Uterus (tissue), 2 donors: ENCODE measurements around the gene KRT71.

Experiments used
- POLR2A ChIP-seq, 2 donors: fragments of 450-650 bp; IDR thresholded peaks; one replicate each; pipeline ENCODE4 v1.6.1; 2016; ENCODE audit warnings: antibody characterized with exemption in 2 of 2, mild to moderate bottlenecking in 1 of 2, moderate library complexity in 1 of 2
- TF ChIP-seq, protein P1 (sequence below), 4 experiments: fragments of 200-600 bp in 2 of 4; fragments of 450-650 bp in 2 of 4; sonication (generic) in 2 of 4; IDR thresholded peaks; one replicate each; pipeline ENCODE4 v1.5.1; 2016 to 2019; ENCODE audit warnings: antibody characterized with exemption in 4 of 4, mild to moderate bottlenecking in 2 of 4, moderate library complexity in 1 of 4

DNA sequence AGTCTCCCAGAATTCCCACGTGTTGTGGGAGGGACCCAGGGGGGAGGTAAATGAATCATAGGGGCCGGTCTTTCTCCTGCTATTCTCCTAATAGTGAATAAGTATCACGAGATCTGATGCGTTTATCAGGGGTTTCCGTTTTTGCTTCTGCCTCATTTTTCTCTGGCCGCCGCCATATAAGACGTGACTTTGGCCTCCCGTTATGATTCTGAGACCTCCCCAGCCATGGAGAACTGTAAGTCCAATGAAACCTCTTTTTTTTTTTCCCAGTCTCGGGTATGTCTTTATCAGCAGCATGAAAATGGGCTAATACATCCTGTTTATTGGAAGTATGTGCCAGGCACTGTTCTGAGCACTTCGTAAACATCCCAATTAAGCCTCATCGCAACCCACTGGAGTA, 47.5 kb upstream of the KRT71 start:
- no peak for TF ChIP-seq POLR2A (IDR thresholded peaks at IDR 0.05)
- TF ChIP-seq, protein P1, sequence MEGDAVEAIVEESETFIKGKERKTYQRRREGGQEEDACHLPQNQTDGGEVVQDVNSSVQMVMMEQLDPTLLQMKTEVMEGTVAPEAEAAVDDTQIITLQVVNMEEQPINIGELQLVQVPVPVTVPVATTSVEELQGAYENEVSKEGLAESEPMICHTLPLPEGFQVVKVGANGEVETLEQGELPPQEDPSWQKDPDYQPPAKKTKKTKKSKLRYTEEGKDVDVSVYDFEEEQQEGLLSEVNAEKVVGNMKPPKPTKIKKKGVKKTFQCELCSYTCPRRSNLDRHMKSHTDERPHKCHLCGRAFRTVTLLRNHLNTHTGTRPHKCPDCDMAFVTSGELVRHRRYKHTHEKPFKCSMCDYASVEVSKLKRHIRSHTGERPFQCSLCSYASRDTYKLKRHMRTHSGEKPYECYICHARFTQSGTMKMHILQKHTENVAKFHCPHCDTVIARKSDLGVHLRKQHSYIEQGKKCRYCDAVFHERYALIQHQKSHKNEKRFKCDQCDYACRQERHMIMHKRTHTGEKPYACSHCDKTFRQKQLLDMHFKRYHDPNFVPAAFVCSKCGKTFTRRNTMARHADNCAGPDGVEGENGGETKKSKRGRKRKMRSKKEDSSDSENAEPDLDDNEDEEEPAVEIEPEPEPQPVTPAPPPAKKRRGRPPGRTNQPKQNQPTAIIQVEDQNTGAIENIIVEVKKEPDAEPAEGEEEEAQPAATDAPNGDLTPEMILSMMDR (IDR thresholded peaks at IDR 0.05), result no peak
